Adrenal gland (tissue), 12 donors: ENCODE data around the gene TMEM273. TPM values are rescaled to one million over a fixed set of nuclear protein-coding genes. Genes with fewer than 3 reads are reported as not detected.

Source experiments
- DNase-seq, 7 donors: peaks; one replicate each; pipeline ENCODE4 v3.0.0-alpha.2; 2019 to 2020
- H3K27ac ChIP-seq, 5 donors: fragments of 200-600 bp; sonication (generic) in 4 of 5; 1 replicate in 3 of 5; 2 replicates in 2 of 5; pipeline versions ENCODE4 v1.5.1 to v1.8.0; 2016 to 2020; ENCODE audit warnings: mild to moderate bottlenecking in 1 of 5
- H3K27me3 ChIP-seq: fragments of 200-600 bp; 2 replicates; pipeline ENCODE4 v1.8.0; 2021
- H3K36me3 ChIP-seq, 2 donors: fragments of 200-600 bp; replicated peaks in 1 of 2; 1 replicate in 1 of 2; 2 replicates in 1 of 2; pipeline versions ENCODE4 v1.5.1 to v1.8.0; 2018 to 2022
- H3K4me1 ChIP-seq, 2 donors: fragments of 200-600 bp; replicated peaks in 1 of 2; 1 replicate in 1 of 2; 2 replicates in 1 of 2; pipeline versions ENCODE4 v1.5.1 to v1.8.0; 2018 to 2021
- H3K4me3 ChIP-seq, 4 donors: fragments of 200-600 bp; sonication (generic) in 3 of 4; one replicate each; pipeline ENCODE4 v1.5.1; 2016 to 2018
- H3K9me3 ChIP-seq, 3 donors: fragments of 200-600 bp; sonication (generic) in 1 of 3; replicated peaks in 1 of 3; 1 replicate in 2 of 3; 2 replicates in 1 of 3; pipeline versions ENCODE4 v1.5.1 to v1.8.0; 2016 to 2021
- POLR2A ChIP-seq, 2 donors: fragments of 450-650 bp; IDR thresholded peaks; one replicate each; pipeline ENCODE4 v1.6.1; 2017; ENCODE audit warnings: antibody characterized with exemption in 2 of 2, mild to moderate bottlenecking in 2 of 2, moderate library complexity in 1 of 2
- WGBS, 4 donors: extraction: QIAGEN DNeasy Blood & Tissue Kit in 2 of 4; methylation state at CpG; one replicate each; pipeline versions ENCODE4 v1.1.5 to v1.1.7; 2013 to 2017; 5-methylcytosine and 5-hydroxymethylcytosine counted together
- intact Hi-C, 2 donors: fragments of 100-400 bp; cut with DNase I; formaldehyde crosslinking; loops; one replicate each; pipeline versions ENCODE4 v1.14.1 to v1.15.0; 2022 to 2023
- polyA plus RNA-seq, 3 donors: library from polyadenylated mRNA; stranded (reverse); fragments of 200-250 nt in 2 of 3; fragments of 350-450 nt in 1 of 3; fragmentation: Illumina TruSeq in 1 of 3; extraction: RNeasy Lipid Tissue Mini Kit (QIAGEN cat#74804) in 1 of 3; gene quantifications; one replicate each; pipeline ENCODE4 v1.2.3, GENCODE V29; 2013 to 2014
- total RNA-seq, 9 donors: library from RNA; depleted of rRNA in 4 of 9; stranded (reverse); fragments of >200 nt in 4 of 9; fragments of 120-200 nt in 1 of 9; fragmentation: NEBNext Ultra II Directional in 1 of 9; extraction: Animal tissue kit (Norgen Biotek cat#: 25700) in 1 of 9; gene quantifications; one replicate each; pipeline versions ENCODE4 v1.1.0 to v1.2.4, GENCODE V29; 2013 to 2023
- TF ChIP-seq, protein P1 (sequence below), 6 experiments: fragments of 450-650 bp in 4 of 6; fragments of 200-600 bp in 2 of 6; sonication (generic) in 1 of 6; IDR thresholded peaks; 1 replicate in 5 of 6; 2 replicates in 1 of 6; pipeline versions ENCODE4 v1.5.1 to v1.8.0; 2016 to 2021; ENCODE audit warnings: antibody characterized with exemption in 6 of 6, mild to moderate bottlenecking in 2 of 6, moderate library complexity in 1 of 6
- donor health status: healthy with polysubstance abuse.
- donor health status: Bipolar disorder and iron deficiency.
- donor health status: DM: yes; HTN: yes; CAD: no.
- donor health status: DM: no; HTN: no; CAD: no.
- donor health status: DM: no; HTN: no; CAD: no.
- donor health status: DM: yes; HTN: yes; CAD: no.

Gene TMEM273
- total and polyA plus RNA-seq, 12 donors = 2.0 to 10.0 (median 5.8) TPM; not detected in 1

DNA sequence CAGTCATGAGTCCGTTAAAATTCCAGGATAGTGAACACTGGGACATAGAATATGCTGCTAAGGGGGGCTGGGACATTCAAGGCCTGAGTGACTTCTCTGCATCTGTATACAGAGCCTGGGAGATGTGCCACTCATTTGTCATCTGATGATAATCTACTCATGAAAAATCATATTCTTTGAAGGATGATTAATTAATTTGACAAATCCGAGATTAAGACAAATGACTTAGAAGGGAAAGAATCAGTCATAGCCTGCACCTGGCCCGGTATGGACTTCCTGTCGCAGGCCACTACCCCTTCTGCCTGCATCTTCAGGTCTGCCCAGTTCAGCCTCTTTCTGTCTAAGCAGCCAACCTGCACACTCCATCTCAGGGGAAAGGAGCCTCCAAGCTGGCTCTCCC is 35.5 kb downstream of the TMEM273 start:
- intact Hi-C loops = no loop called here
- WGBS, 4 donors = 80 to 87% (median 83%) methylated on average over 4 of the region's 4 CpGs

DNA sequence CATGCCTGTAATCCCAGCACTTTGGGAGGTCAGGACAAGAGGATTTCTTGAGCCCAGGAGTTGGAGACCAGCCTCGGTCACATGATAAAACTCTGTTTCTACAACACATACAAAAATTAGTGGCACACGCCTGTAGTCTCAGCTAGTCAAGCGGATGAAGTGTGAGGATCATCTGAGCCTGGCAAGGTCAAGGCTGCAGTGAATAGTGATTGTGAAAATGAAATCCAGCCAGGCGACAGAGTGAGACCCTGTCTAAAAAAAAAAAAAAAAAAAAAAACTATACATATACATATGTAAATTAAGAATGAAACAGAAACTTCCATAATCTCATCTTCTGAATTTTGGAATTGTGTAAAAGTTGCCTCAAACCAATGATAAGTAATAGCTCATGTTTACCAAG is 36.2 kb downstream of the TMEM273 start:
- intact Hi-C loops = no loop called here

More for the DNA sequence above, 35.5 kb downstream of the TMEM273 start:
- H3K36me3 ChIP-seq = no peaks in the 10 kb centered on the region
- no peak for DNase-seq
- no peak overlapping the region for H3K27ac ChIP-seq
- no peaks in the 10 kb centered on the region for H3K9me3 ChIP-seq
- no peaks in the 10 kb centered on the region for H3K4me1 ChIP-seq
- TF ChIP-seq, protein P1, sequence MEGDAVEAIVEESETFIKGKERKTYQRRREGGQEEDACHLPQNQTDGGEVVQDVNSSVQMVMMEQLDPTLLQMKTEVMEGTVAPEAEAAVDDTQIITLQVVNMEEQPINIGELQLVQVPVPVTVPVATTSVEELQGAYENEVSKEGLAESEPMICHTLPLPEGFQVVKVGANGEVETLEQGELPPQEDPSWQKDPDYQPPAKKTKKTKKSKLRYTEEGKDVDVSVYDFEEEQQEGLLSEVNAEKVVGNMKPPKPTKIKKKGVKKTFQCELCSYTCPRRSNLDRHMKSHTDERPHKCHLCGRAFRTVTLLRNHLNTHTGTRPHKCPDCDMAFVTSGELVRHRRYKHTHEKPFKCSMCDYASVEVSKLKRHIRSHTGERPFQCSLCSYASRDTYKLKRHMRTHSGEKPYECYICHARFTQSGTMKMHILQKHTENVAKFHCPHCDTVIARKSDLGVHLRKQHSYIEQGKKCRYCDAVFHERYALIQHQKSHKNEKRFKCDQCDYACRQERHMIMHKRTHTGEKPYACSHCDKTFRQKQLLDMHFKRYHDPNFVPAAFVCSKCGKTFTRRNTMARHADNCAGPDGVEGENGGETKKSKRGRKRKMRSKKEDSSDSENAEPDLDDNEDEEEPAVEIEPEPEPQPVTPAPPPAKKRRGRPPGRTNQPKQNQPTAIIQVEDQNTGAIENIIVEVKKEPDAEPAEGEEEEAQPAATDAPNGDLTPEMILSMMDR (IDR thresholded peaks at IDR 0.05) = no peak
- no peak for TF ChIP-seq POLR2A (IDR thresholded peaks at IDR 0.05)
- no peak overlapping the region for H3K4me3 ChIP-seq
- no peaks in the 10 kb centered on the region for H3K27me3 ChIP-seq

DNA sequence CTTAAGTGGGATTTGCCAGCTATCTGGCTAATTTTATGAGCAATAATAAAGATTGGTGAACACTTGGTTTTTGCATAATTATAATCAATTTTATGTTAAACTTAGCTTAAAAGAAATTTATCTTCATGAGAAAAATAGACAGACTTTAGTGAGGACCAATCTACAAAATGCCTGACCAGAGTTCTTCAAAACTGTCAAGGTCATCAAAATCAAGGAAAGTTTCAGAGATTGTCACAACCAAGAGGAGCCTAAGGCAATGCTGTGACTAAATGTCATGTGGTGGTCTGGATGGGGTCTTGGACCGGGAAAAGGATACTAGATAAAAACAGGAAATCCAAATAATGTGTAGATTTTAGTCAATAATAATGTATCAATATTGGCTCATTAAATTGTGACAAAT is 36.7 kb downstream of the TMEM273 start:
- Histone ChIP-seq H3K27ac (no peak overlapping the region), H3K4me1 (no peaks in the 10 kb centered on the region), H3K36me3 (no peaks in the 10 kb centered on the region), H3K9me3 (no peaks in the 10 kb centered on the region), H3K27me3 (no peaks in the 10 kb centered on the region), H3K4me3 (no peak overlapping the region)
- TF ChIP-seq, protein P1 (IDR thresholded peaks at IDR 0.05) = no peak
- TF ChIP-seq POLR2A (IDR thresholded peaks at IDR 0.05) = no peak
- intact Hi-C loops = no loop called here
- no peak for DNase-seq
- 76 to 90% (median 83%) methylated on average over 1 of the region's 1 CpG for WGBS, 4 donors

More for the DNA sequence above, 36.2 kb downstream of the TMEM273 start:
- DNase-seq = no peak
- H3K4me1 ChIP-seq = no peaks in the 10 kb centered on the region
- no peaks in the 10 kb centered on the region for H3K9me3 ChIP-seq
- no peak overlapping the region for H3K27ac ChIP-seq
- H3K27me3 ChIP-seq = no peaks in the 10 kb centered on the region
- TF ChIP-seq, protein P1 (IDR thresholded peaks at IDR 0.05) = no peak
- no peak for TF ChIP-seq POLR2A (IDR thresholded peaks at IDR 0.05)
- H3K36me3 ChIP-seq = no peaks in the 10 kb centered on the region
- no peak overlapping the region for H3K4me3 ChIP-seq
- 61 to 76% (median 75%) methylated on average over 4 of the region's 4 CpGs for WGBS, 4 donors

DNA sequence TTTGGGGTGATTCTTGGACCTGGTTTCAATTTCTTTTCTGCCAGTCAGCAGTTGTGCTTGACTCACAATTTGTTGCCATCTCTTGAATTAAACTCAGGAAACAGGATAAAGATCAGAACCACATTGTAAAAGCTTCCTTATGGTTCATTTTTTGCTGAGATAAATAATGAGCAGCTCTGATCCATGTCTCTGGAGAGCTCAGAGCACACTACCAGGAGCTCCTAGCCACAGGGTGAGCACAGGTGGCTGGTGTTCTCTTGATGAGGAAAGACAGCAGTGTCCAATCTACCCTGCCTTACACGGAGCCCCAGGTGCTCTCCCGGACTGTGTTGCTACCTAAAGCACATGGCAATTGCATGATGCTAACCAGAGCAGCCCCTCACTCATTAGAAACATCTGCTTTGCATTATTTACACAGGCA is 37.2 kb downstream of the TMEM273 start:
- TF ChIP-seq POLR2A (IDR thresholded peaks at IDR 0.05) = no peak
- TF ChIP-seq, protein P1 (IDR thresholded peaks at IDR 0.05) = no peak
- intact Hi-C loops = no loop called here
- no peaks in the 10 kb centered on the region for H3K9me3 ChIP-seq
- no peaks in the 10 kb centered on the region for H3K4me1 ChIP-seq
- H3K4me3 ChIP-seq = no peak overlapping the region
- no peak overlapping the region for H3K27ac ChIP-seq
- no peaks in the 10 kb centered on the region for H3K27me3 ChIP-seq
- 56 to 69% (median 60%) methylated on average over 2 of the region's 2 CpGs for WGBS, 4 donors
- no peak for DNase-seq
- H3K36me3 ChIP-seq = no peaks in the 10 kb centered on the region
